GM21447 (cell line): ENCODE data around the gene DENND5B.
A peak's percentile ranks its signal among the peaks of the same experiment; 100 is the strongest.
"Not testable (repeated sequence)": the region's sequence is repeated elsewhere in the genome, so short reads cannot be mapped to it uniquely, and the experiment has no call there.

Experiments used
- ATAC-seq: cut with Tn5 transposase; IDR thresholded peaks from one replicate; pipeline ENCODE4 v1.9.1; 2021; ENCODE audit not compliant: unreplicated experiment

The DENND5B gene

GRCh38 chr12:31475610-31476009, 115.3 kb downstream of the DENND5B start:
- not testable (repeated sequence) for ATAC-seq

GRCh38 chr12:31474751-31475150, 116.2 kb downstream of the DENND5B start:
- no peak for ATAC-seq

- ATAC-seq = no peak
Measured at GRCh38 chr12:31471823-31472222, 119.1 kb downstream of the DENND5B start.

GRCh38 chr12:31471051-31471450, 119.9 kb downstream of the DENND5B start:
- no peak for ATAC-seq

GRCh38 chr12:31470459-31470858, 120.5 kb downstream of the DENND5B start:
- ATAC-seq = no peak

GRCh38 chr12:31466768-31467167, 124.2 kb downstream of the DENND5B start:
- ATAC-seq = no peak

GRCh38 chr12:31465002-31465401, 125.9 kb downstream of the DENND5B start:
- no peak for ATAC-seq

GRCh38 chr12:31460024-31460423, 130.9 kb downstream of the DENND5B start:
- no peak for ATAC-seq

GRCh38 chr12:31456562-31456961, 134.4 kb downstream of the DENND5B start:
- no peak for ATAC-seq

GRCh38 chr12:31444736-31445135, 146.2 kb downstream of the DENND5B start:
- no peak for ATAC-seq

GRCh38 chr12:31440586-31440985, 150.3 kb downstream of the DENND5B start:
- ATAC-seq = no peak

GRCh38 chr12:31440134-31440533, 150.8 kb downstream of the DENND5B start:
- no peak for ATAC-seq

- ATAC-seq = no peak
Measured at GRCh38 chr12:31431721-31432240, 159.2 kb downstream of the DENND5B start.

GRCh38 chr12:31423405-31423804, 167.5 kb downstream of the DENND5B start:
- ATAC-seq = no peak

- no peak for ATAC-seq
Measured at GRCh38 chr12:31412292-31412801, 178.6 kb downstream of the DENND5B start.

GRCh38 chr12:31408763-31409162, 182.2 kb downstream of the DENND5B start:
- ATAC-seq = no peak

- no peak for ATAC-seq
Measured at GRCh38 chr12:31407562-31407961, 183.4 kb downstream of the DENND5B start.

- ATAC-seq = peak; percentile 76
Measured at GRCh38 chr12:31406345-31406744, 184.6 kb downstream of the DENND5B start.

GRCh38 chr12:31405021-31405420, 185.9 kb downstream of the DENND5B start:
- no peak for ATAC-seq

GRCh38 chr12:31403099-31403607, 187.8 kb downstream of the DENND5B start:
- ATAC-seq = peak; percentile 79

- ATAC-seq = no peak
Measured at GRCh38 chr12:31393004-31393550, 197.9 kb downstream of the DENND5B start.

- ATAC-seq = no peak
Measured at GRCh38 chr12:31390991-31391390, 199.9 kb downstream of the DENND5B start.

GRCh38 chr12:31388713-31389112, 202.2 kb downstream of the DENND5B start:
- no peak for ATAC-seq
